GM12878 (cell line): ENCODE measurements around the gene YARS1. TPM values are rescaled to one million over a fixed set of nuclear protein-coding genes. Genes with fewer than 3 reads are reported as not detected.

ENCODE experiments used
- ATAC-seq: fragments of 200-7000 bp; cut with Tn5 transposase; 3 replicates; pipeline ENCODE4 v1.9.1; 2020; ENCODE audit warnings: mild to moderate bottlenecking, moderate library complexity
- BruUV-seq: library from RNA; stranded (reverse); fragments of 400-500 nt; replicated peaks from 2 replicates; lab custom pipeline; 2021; lab: Mats Ljungman, UMichigan
- CTCF ChIA-PET: fragments of 300-600 bp; sonication (Branson Sonifier 250); formaldehyde crosslinking; extraction: SDS; loops from one replicate; lab custom pipeline; 2021; ENCODE audit warnings: inconsistent platforms; lab: Yijun Ruan, JAX
- POLR2A ChIA-PET: fragments of 350-600 bp; formaldehyde crosslinking; extraction: SDS; loops from one replicate; lab custom pipeline; 2021; ENCODE audit warnings: inconsistent platforms; lab: Charles Lee
- RAD21 ChIA-PET: fragments of 300-600 bp; sonication (Branson Sonifier 250); formaldehyde crosslinking; loops from one replicate; lab custom pipeline; 2023; ENCODE audit warnings: antibody characterized with exemption; ENCODE audit not compliant: unreplicated experiment; lab: Charles Lee
- SMC1A ChIA-PET: fragments of 300-600 bp; sonication (Branson Sonifier 250); formaldehyde crosslinking; loops from one replicate; lab custom pipeline; 2023; ENCODE audit not compliant: unreplicated experiment, uncharacterized antibody; lab: Charles Lee
- DNase-seq: peaks from one replicate; pipeline ENCODE4 v3.0.0-alpha.2; 2011; ENCODE audit warnings: low read depth, low spot score
- FAIRE-seq: peaks from 3 replicates; lab custom pipeline; 2011; peaks lifted over from hg19 to GRCh38; lab: Jason Lieb, UNC
- H2AFZ ChIP-seq: 2 replicates; pipeline ENCODE4 v1.6.0; 2011; ENCODE audit warnings: low read depth, low read length, control low read depth; ENCODE audit not compliant: control insufficient read depth
- H3K27ac ChIP-seq: 2 replicates; pipeline ENCODE4 v1.5.1; 2011; ENCODE audit warnings: control low read depth; ENCODE audit not compliant: control insufficient read depth, insufficient read depth
- H3K27me3 ChIP-seq, 2 experiments: replicated peaks in 1 of 2; 2 replicates each; pipeline versions ENCODE4 v1.6.0 to v1.6.1; 2011; ENCODE audit warnings: low read length in 1 of 2; ENCODE audit not compliant: control insufficient read depth in 2 of 2, insufficient read depth in 2 of 2
- H3K36me3 ChIP-seq, 2 experiments: 2 replicates each; pipeline ENCODE4 v1.5.1; 2011; ENCODE audit warnings: low read length in 1 of 2; ENCODE audit not compliant: control insufficient read depth in 2 of 2, insufficient read depth in 2 of 2
- H3K4me1 ChIP-seq: 2 replicates; pipeline ENCODE4 v1.6.1; 2011; ENCODE audit warnings: mild to moderate bottlenecking, low read length, moderate library complexity, mixed read lengths; ENCODE audit not compliant: control insufficient read depth, insufficient read depth
- H3K4me2 ChIP-seq: 2 replicates; pipeline ENCODE4 v1.6.0; 2011; ENCODE audit warnings: control low read depth; ENCODE audit not compliant: control insufficient read depth, insufficient read depth
- H3K4me3 ChIP-seq: fragments of 200-600 bp; sonication (generic); 2 replicates; pipeline ENCODE4 v1.5.1; 2016
- H3K79me2 ChIP-seq: 2 replicates; pipeline ENCODE4 v1.6.0; 2011; ENCODE audit warnings: low read length; ENCODE audit not compliant: control insufficient read depth, insufficient read depth
- H3K9ac ChIP-seq: 2 replicates; pipeline ENCODE4 v1.8.0; 2011; ENCODE audit warnings: low read length, control low read depth, mixed read lengths; ENCODE audit not compliant: control insufficient read depth, insufficient read depth
- H3K9me3 ChIP-seq: replicated peaks from 3 replicates; pipeline ENCODE4 v1.5.1; 2011; ENCODE audit warnings: mild to moderate bottlenecking, low read length; ENCODE audit not compliant: control insufficient read depth, insufficient read depth
- H4K20me1 ChIP-seq: 2 replicates; pipeline ENCODE4 v1.6.0; 2011; ENCODE audit not compliant: control insufficient read depth, insufficient read depth
- CBFB ChIP-seq: IDR thresholded peaks from 2 replicates; pipeline ENCODE4 v1.6.1; 2016; ENCODE audit warnings: antibody characterized with exemption, low read depth
- HDAC2 ChIP-seq: fragments of 200-600 bp; sonication (generic); IDR thresholded peaks from 2 replicates; pipeline ENCODE4 v1.6.1; 2017
- MXI1 ChIP-seq: fragments of 150-350 bp; IDR thresholded peaks from 2 replicates; pipeline ENCODE4 v1.6.1; 2011; ENCODE audit warnings: low read depth, mild to moderate bottlenecking, inconsistent platforms, low read length, improper control_type of control experiment
- PRDM15 ChIP-seq: fragments of 450-650 bp; formaldehyde crosslinking; IDR thresholded peaks from 2 replicates; pipeline ENCODE4 v1.4.0; 2020; ENCODE audit warnings: mild to moderate bottlenecking, moderate library complexity
- RAD21 ChIP-seq: IDR thresholded peaks from 2 replicates; pipeline ENCODE4 v1.6.1; 2011; ENCODE audit warnings: mild to moderate bottlenecking, low read depth, low read length, moderate library complexity; ENCODE audit not compliant: insufficient read depth
- WGBS: methylation state at CpG from one replicate; pipeline ENCODE4 v1.1.6; 2016; ENCODE audit warnings: low lambda C conversion rate; ENCODE audit not compliant: insufficient replicate concordance, insufficient coverage; ENCODE audit errors: missing lambda C conversion rate; 5-methylcytosine and 5-hydroxymethylcytosine counted together
- in situ Hi-C: fragments of 300-500 bp; cut with MboI; formaldehyde crosslinking; loops from 9 replicates; pipeline ENCODE4 v1.14.3; 2018; ENCODE audit warnings: mixed read lengths
- intact Hi-C: fragments of 100-400 bp; cut with micrococcal nuclease; formaldehyde crosslinking; loops from one replicate; pipeline ENCODE4 v1.14.2; 2022; ENCODE audit not compliant: unreplicated experiment
- polyA plus RNA-seq, 11 experiments: library from polyadenylated mRNA; depleted of rRNA in 4 of 11; unstranded in 6 of 11; stranded (reverse) in 5 of 11; fragments of >200 nt; fragmentation: Nextera tagmentation in 4 of 11; fragmentation: Illumina TruSeq in 1 of 11; extraction: Ambion mirVana in 4 of 11; extraction: Trizol in 1 of 11; gene quantifications; 1 replicate in 1 of 11; 2 replicates in 10 of 11; pipeline versions ENCODE4 v1.2.1 to v1.2.3, GENCODE V29; 2011 to 2016; ENCODE audit warnings: inconsistent platforms in 2 of 11, missing spikeins in 2 of 11, low read depth in 1 of 11
- total RNA-seq, 4 experiments: library from RNA; depleted of rRNA in 3 of 4; stranded (reverse); fragments of >200 nt in 3 of 4; fragmentation: Illumina TruSeq in 1 of 4; extraction: Trizol in 1 of 4; gene quantifications; 2 replicates each; pipeline versions ENCODE4 v1.2.1 to v1.2.3, GENCODE V29; 2013 to 2021
- TF ChIP-seq, protein P1 (sequence below): IDR thresholded peaks from 2 replicates; pipeline ENCODE4 v1.6.1; 2011; ENCODE audit warnings: mild to moderate bottlenecking, low read depth, low read length, moderate library complexity; ENCODE audit not compliant: insufficient replicate concordance

Gene YARS1
- total and polyA plus RNA-seq, 10 of the 15 experiments (the other 5 are each of a cell fraction or from before 2014, with no cell fraction given): 39.9 to 202 (median 136) TPM

- no peaks in the 10 kb centered on the region for H3K27me3 ChIP-seq
- intact Hi-C loops: no loop called here
- H3K4me3 ChIP-seq: peak overlapping the region; percentile 90
- RAD21 ChIA-PET: interaction anchor here (1.5 kb wide), 1 partner anchor 9 kb away, joined by 4 read pairs; no protein-coding TSS in a partner anchor
- peaks cover 86% of the 10 kb centered on the region for H3K79me2 ChIP-seq
- no TSS peak for BruUV-seq
- no peaks in the 10 kb centered on the region; the same call in 2 of the 3 replicates for H3K9me3 ChIP-seq
- H3K4me2 ChIP-seq: peak overlapping the region; percentile 49
- SMC1A ChIA-PET: interaction anchor here (1.0 to 1.2 kb wide), 2 partner anchors 9 to 21 kb away, joined by 3 read pairs; no protein-coding TSS in a partner anchor
- H2AFZ ChIP-seq: no peak overlapping the region
- peaks cover 7 to 12% of the 10 kb centered on the region in 2 experiments; a peak in 3 of 4 replicates for H3K36me3 ChIP-seq
- no peak for DNase-seq
- TF ChIP-seq, protein P1, sequence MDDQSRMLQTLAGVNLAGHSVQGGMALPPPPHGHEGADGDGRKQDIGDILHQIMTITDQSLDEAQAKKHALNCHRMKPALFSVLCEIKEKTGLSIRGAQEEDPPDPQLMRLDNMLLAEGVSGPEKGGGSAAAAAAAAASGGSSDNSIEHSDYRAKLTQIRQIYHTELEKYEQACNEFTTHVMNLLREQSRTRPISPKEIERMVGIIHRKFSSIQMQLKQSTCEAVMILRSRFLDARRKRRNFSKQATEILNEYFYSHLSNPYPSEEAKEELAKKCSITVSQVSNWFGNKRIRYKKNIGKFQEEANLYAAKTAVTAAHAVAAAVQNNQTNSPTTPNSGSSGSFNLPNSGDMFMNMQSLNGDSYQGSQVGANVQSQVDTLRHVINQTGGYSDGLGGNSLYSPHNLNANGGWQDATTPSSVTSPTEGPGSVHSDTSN: no peak
- TF ChIP-seq MXI1 (no peak), RAD21 (no peak), PRDM15 (no peak), CBFB (no peak), HDAC2 (no peak)
- TF ChIP-seq, all 136 proteins: peak for 0
- Histone ChIP-seq H3K27ac (no peak overlapping the region), H3K9ac (no peak overlapping the region), H4K20me1 (peaks cover 4% of the 10 kb centered on the region), H3K4me1 (peaks cover 9% of the 10 kb centered on the region; the same call in 1 of the 2 replicates)
- FAIRE-seq (no peak), ATAC-seq (no peak)
- POLR2A ChIA-PET: interaction anchor here (1.3 kb wide), 1 partner anchor 61 kb away, joined by 5 read pairs; no protein-coding TSS in a partner anchor
- 98% methylated on average over 11 of the region's 11 CpGs for WGBS
- CTCF ChIA-PET: interaction anchor here (1.3 kb wide), 2 partner anchors 57 to 61 kb away, joined by 4 to 5 read pairs; no protein-coding TSS in a partner anchor
- in situ Hi-C loops: no loop called here
Measured at GRCh38 chr1:32813941-32814739, 3.0 kb downstream of the YARS1 start.
